NOMO-1 treated with DMSO at 0.1 percent for 48 hours (cell line): ENCODE measurements around the gene COQ2.
"Not testable (repeated sequence)": the region's sequence is repeated elsewhere in the genome, so short reads cannot be mapped to it uniquely, and the experiment has no call there.

Source experiments
- DNase-seq: peaks from one replicate; lab custom pipeline; 2025; ENCODE audit not compliant: unreplicated experiment; lab: John Stamatoyannopoulos, UW

Gene COQ2

GRCh38 chr4:83250687-83251446, 33.7 kb downstream of the COQ2 start:
- DNase-seq, result no peak

GRCh38 chr4:83248486-83248885, 36.1 kb downstream of the COQ2 start:
- DNase-seq, result no peak

GRCh38 chr4:83247415-83248357, 36.9 kb downstream of the COQ2 start:
- no peak for DNase-seq

GRCh38 chr4:83241132-83241531, 43.5 kb downstream of the COQ2 start:
- no peak for DNase-seq

GRCh38 chr4:83240379-83240875, 44.2 kb downstream of the COQ2 start:
- DNase-seq, result peak; percentile 100

GRCh38 chr4:83238393-83239248, 46.0 kb downstream of the COQ2 start:
- no peak for DNase-seq

GRCh38 chr4:83237591-83237990, 47.0 kb downstream of the COQ2 start:
- no peak for DNase-seq

GRCh38 chr4:83235645-83236133, 48.9 kb downstream of the COQ2 start:
- not testable (repeated sequence) for DNase-seq

- no peak for DNase-seq
Measured at GRCh38 chr4:83234902-83235644, 49.5 kb downstream of the COQ2 start.

GRCh38 chr4:83234387-83234786, 50.2 kb downstream of the COQ2 start:
- not testable (repeated sequence) for DNase-seq

GRCh38 chr4:83232082-83232481, 52.5 kb downstream of the COQ2 start:
- DNase-seq, result peak; percentile 84

GRCh38 chr4:83231620-83232076, 53.0 kb downstream of the COQ2 start:
- peak; percentile 99 for DNase-seq

- peak; percentile 67 for DNase-seq
Measured at GRCh38 chr4:83230928-83231327, 53.7 kb downstream of the COQ2 start.

GRCh38 chr4:83229791-83230190, 54.8 kb downstream of the COQ2 start:
- no peak for DNase-seq

GRCh38 chr4:83228231-83228630, 56.4 kb downstream of the COQ2 start:
- DNase-seq, result no peak

- DNase-seq, result peak; percentile 42
Measured at GRCh38 chr4:83224502-83225197, 59.9 kb downstream of the COQ2 start.

- DNase-seq, result no peak
Measured at GRCh38 chr4:83223781-83224180, 60.8 kb downstream of the COQ2 start.

- DNase-seq, result no peak
Measured at GRCh38 chr4:83221897-83222441, 62.6 kb downstream of the COQ2 start.
